IPS-11a (cell line): Measurements from ENCODE around the gene MCM6.
"Not testable (repeated sequence)": the region's sequence is repeated elsewhere in the genome, so short reads cannot be mapped to it uniquely, and the experiment has no call there.

Experiments used
- H3K4me3 ChIP-seq: one replicate; pipeline ENCODE4 v1.5.1; 2013; ENCODE audit warnings: low read depth, low read length, control low read depth

The MCM6 gene

GRCh38 chr2:135822855-135823254 is 53.4 kb downstream of the MCM6 start:
- no peak overlapping the region for H3K4me3 ChIP-seq

DNA sequence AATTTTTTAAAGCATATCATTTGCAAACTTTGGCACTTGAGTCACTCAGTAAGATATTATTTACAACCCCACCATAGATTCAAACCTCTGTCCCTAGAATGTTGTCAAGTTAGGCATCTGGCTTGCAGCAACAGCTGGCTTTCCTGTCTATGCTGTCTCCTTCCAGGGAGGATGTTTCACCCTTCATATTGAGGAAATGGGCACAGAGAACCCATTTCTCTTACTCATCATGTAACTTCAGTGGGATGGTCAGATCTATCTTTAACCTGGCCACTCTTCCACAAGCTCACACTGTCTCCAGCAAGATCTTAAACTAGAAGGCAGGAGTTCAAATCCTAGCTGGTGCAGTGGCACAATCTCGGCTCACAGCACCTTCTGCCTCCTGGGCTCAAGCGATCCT is 55.1 kb downstream of the MCM6 start:
- H3K4me3 ChIP-seq, result no peak overlapping the region

DNA sequence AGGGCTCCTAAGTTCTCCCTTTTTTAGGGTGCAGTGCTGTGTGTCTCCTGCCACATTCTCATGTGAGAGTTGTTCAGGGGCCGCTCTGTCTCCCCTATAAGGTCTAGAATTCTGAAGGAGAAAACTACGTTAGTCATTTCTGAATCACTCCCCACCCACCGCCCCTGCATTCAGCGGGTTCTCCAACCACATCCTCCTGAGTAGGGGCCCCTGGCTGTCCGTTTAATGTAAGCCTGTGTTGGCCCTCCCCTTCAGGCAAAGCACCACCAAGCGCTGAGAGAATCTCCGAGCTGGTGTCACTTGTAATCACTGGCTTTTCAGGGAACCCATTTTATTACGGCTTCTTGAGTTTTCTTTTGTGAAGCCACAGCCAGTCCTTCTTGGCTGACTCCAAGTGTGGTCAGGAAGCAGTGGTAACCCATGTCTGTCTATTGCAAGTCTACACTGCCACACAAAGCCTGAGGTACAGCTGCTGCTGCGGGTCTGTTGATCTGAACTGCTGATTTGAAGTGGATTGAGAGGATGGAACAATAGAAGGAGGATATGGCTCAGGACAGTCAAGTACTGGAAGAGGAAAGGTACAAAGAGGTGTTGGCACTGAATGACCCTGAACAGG is 56.1 kb downstream of the MCM6 start:
- H3K4me3 ChIP-seq, result no peak overlapping the region

DNA sequence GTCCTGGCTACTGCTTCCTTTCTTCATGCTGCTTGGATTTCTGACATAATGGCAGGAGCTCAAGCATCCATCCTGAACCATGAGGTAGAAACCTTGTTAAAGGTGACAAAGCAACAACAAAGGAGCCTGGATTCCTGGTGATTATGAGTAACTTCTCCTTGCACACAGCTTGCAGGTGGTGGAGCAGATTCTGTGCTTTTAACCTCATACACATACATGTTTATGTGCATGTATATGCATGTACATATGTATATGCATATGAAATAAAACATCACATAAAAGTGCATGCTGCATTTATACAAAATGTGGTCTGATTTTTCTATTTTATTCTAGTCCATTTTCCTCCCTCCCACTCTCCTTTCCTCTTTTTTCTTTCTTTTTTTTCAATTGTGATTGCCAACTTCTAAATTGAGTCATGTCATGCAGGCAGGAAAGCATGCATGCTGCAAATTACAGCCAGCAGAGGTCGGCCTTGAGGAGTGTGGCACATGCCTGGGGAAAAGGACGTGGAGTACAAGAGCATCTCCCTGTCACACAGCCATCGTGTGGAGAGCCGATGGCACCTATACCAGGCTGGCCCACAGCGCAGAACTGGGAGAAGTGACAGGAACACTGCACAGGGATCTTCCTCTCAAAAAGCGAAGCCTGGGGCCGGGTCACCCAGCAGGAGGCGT is 57.2 kb downstream of the MCM6 start:
- no peak overlapping the region for H3K4me3 ChIP-seq

DNA sequence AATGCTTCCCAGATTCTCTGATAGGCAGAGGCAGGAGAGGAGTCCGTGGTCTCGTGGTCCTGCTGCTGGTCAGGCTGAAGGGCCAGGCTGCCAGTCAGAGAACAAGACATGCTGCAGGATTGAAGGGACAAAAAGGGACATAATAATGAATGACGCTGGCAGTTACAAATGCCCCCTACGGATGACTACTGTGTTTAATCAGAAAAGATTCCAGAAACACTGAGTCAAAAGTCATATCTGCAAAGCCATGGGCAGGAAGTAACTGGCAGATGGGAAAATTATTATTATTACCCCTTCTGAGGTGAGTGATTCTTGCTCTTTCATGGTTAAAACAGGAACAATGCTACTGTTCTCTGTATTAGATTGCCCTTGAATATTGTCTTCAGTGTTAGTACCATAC is 58.3 kb downstream of the MCM6 start:
- H3K4me3 ChIP-seq, result no peak overlapping the region

DNA sequence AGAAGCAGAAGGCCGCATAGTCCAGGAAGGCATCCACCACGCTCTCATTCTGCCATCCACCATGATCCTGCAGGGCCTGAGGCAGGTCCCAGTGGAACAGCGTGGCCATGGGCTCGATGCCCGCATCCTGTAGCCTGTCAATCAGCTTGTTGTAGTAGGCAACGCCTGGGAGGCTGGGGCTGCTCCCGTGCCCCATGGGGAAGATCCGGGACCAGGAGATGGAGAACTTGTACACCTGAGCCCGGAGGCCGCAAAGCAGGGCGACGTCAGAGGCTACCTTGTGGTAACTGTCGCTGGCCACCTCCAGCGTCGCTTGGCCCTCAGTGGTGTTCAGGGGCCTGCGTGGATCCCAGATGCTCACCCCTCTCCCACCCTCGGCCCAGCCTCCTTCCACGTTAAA is 58.8 kb downstream of the MCM6 start:
- H3K4me3 ChIP-seq, result no peak overlapping the region

GRCh38 chr2:135815269-135815668 is 61.0 kb downstream of the MCM6 start:
- no peak overlapping the region for H3K4me3 ChIP-seq

DNA sequence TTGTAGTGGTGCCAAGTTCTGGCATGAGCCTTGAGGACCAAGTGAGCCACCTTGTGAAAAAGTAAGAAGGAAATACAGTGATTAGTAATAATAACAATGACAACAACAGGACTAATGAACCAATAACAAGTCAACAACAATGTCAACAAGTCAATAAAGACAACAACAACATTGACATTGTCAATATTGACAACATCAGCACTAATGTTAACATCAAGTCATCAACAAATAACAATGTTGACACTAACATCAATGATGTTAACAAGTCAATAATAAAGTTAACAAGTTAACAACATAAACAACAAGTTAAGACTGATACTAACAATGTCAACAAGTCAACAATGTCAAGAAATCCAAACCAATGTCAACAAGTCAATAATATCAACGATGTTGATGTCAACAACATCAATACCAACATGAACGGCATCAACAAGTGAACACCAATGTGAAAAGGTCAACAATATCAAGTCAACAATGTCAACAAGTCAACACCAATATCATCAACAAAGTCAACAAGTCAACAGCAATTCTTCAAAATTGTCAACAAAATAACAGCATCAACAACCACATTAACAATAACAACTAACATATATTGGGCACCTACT is 63.2 kb downstream of the MCM6 start:
- no peak overlapping the region for H3K4me3 ChIP-seq

DNA sequence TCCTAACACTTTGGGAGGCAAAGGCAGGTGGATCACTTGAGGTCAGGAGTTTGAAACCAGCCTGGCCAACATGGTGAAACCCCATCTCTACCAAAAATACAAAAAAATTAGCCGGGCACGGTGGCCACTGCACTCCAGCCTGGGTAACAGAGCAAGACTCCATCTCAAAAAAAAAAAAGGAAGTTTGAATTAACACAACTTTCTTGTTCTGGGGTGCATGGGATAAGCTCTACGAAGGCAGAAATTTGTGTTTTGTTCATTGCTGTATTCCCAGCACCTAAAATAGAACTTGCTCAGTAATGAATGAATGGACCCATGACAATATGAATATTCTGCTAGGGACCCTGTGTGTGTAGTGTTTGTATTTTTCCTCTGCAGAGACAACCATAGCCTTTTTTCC is 68.4 kb downstream of the MCM6 start:
- H3K4me3 ChIP-seq, result not testable (repeated sequence)

GRCh38 chr2:135803278-135803677 is 73.0 kb downstream of the MCM6 start:
- H3K4me3 ChIP-seq, result no peak overlapping the region

GRCh38 chr2:135802350-135802749 is 73.9 kb downstream of the MCM6 start:
- H3K4me3 ChIP-seq, result no peak overlapping the region

DNA sequence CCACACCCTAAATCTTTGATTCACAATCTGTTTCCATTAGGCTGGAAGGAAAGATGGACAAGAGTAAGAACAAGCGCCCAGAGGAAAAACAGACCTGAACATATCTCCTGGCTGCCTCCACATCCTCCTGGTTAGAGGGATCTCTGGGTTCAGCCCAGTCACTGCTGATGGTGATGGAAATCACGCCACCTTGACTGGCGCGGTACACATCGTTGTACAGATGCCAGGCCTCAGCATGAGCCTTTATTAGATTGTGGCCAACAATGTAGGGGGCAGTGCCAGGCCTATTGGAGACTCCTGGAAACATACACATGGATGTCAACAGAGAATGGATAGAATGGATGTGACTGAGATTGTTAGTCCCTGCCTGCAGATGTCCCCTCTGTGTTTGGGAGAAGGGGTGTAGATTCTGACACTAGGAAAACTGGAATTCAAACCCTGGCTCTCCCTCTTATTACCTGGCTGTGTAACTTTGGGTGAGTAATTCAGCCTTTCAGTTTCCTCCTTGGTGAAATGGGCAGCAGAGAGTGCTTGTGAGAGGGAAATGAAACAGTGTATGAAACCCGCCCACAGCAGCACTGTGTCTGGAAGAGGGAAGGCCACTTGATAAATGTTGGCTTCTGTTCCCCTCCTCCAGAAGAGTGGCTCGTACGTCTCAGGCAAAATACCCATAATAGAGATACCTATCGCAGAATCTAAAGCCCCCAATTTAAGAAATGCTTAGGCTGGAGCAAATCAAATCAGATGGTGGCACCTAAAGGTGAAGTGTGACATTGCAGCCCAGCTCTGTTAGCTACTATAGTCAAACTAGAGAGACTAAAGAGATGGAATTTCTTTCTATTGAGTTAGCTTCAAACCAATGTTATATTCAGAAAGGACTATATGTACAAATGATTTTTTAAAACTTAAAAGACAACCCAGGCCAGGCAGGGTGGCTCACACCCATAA is 75.5 kb downstream of the MCM6 start:
- H3K4me3 ChIP-seq, result no peak overlapping the region

GRCh38 chr2:135799738-135800137 is 76.5 kb downstream of the MCM6 start:
- no peak overlapping the region for H3K4me3 ChIP-seq

DNA sequence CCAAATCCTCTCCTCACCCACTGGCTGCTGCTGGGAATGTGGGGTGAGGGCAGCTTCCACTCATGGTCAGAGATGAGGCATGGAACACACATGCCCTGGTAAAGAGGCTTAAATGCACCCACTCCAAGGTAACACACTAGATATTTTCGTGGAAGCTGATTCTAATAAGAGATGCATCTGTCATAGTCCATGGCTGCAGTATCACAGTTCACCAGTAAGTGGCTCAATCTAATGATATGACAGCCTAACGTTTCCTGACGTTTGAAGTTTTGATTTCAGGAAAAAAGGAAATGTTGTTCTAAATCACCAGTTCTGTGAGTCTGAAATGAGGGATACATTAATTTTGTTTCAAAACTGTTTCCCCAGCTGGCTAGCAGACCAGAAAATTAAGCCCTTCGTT is 77.5 kb downstream of the MCM6 start:
- H3K4me3 ChIP-seq, result no peak overlapping the region

GRCh38 chr2:135798275-135798705 is 78.0 kb downstream of the MCM6 start:
- no peak overlapping the region for H3K4me3 ChIP-seq

DNA sequence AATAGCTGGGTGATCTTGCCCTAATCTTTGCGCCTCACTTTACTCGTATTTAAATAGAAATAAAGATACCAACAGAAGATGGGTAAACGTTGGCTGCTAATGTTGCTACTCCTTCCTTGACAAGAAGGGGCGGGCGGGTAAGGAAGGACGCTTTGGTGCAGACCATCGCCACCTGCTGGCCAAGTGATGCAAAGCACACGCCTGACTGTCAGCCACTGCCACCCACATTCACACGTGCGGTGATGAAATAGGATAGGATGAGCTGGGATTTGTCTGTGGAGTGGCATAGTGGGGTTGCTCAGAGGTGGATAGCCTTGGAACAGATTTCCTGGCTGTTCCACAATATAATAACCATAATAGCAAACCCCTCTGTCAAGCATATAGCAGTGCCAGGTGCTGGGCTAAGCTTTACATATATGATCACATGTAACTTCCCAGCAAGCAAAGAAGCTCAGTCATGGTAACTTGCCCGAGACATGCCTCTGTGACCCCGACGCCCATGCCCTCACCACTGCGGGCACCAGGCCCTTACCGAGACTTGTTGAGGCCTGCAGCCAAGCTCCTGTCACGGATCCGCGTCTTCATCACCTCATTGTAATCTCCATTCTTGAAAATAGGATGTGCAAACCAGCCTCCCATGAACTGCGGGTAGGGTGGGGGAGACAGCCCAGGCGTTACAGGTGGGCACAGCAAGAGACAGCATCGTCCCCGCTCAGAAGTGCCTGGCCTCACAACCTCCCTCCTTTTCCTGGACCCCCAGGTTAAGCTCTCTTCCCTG is 78.6 kb downstream of the MCM6 start:
- H3K4me3 ChIP-seq, result no peak overlapping the region

- no peak overlapping the region for H3K4me3 ChIP-seq
Observed at GRCh38 chr2:135796606-135797005, 79.6 kb downstream of the MCM6 start.

DNA sequence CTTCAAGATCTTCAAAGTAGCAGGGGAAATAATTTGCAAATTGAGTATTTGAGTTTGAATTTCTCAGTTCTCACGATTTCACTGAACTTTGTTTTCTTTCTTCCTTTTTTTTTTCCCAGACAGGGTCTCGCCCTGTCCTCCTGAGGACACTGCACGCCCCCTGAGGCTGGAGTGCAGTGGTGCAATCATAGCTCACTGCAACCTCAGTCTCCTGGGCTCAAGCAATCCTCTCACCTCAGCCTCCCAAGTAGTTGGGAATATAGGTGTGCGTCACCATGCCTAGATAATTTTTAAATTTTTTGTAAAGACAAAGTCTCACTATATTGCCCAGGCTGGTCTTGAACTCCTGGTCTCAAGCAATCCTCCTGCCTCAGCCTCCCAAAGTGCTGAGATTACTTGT is 80.6 kb downstream of the MCM6 start:
- not testable (repeated sequence) for H3K4me3 ChIP-seq

DNA sequence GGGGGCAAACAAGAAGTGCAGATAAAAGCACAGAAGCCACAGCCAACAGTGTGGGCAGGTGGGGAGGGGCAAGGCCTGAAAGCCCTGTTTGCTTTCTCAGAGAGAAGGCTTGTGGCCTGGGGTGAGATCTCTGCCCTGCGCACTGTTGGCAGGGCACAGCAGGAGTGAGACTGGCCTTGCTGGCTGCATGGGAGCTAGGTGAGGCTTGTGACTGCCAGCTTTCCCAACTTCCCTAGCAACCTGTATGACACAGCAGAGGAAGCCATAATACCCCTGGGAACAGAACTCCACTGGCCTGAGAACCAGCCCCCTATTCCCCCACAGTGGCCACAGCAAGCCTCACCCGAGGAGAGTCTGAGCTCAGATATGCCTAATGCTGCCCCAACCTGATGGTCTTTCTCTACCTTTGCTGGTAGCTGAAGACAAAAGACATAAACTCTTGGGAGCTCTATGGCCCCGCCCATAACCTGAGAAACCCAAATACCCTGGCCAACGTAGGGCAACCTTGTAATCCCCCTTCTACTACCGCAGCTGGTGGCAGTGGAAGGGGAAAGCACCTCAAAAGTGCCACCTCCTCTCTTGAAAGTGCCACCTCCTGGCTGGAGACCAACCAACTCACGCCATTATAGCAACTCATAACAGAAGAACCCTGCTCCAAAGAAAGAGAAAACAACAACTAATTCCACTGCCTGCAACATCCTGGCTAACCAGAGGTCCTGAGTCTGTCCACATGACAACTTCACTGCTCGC is 83.7 kb downstream of the MCM6 start:
- no peak overlapping the region for H3K4me3 ChIP-seq
